PC-9 (cell line): ENCODE results near the gene SLC17A3.

ENCODE experiments used
- CTCF ChIP-seq: fragments of 200-600 bp; sonication (generic); conservative IDR thresholded peaks from 2 replicates; pipeline ENCODE4 v1.6.1; 2017; ENCODE audit warnings: mixed run types, antibody characterized with exemption, mild to moderate bottlenecking, moderate library complexity
- EZH2 ChIP-seq: fragments of 200-600 bp; sonication (generic); IDR thresholded peaks from 2 replicates; pipeline ENCODE4 v1.8.0; 2017; ENCODE audit warnings: antibody characterized with exemption, low read depth

GRCh38 chr6:25852756-25853155 lies 21.3 kb downstream of the SLC17A3 start:
- TF ChIP-seq CTCF (no peak), EZH2 (no peak)
